Right lobe of liver (tissue), 4 donors: ENCODE data around the gene TEN1.
"Not testable (repeated sequence)": the region's sequence is repeated elsewhere in the genome, so short reads cannot be mapped to it uniquely, and the experiment has no call there.

ENCODE experiments used
- CTCF ChIP-seq, 4 donors: fragments of 200-600 bp in 3 of 4; fragments of 450-650 bp in 1 of 4; IDR thresholded peaks; one replicate each; pipeline versions ENCODE4 v1.5.1 to v1.8.0; 2016 to 2022; ENCODE audit warnings: antibody characterized with exemption in 4 of 4, mild to moderate bottlenecking in 2 of 4
- POLR2A ChIP-seq: fragments of 450-650 bp; IDR thresholded peaks from one replicate; pipeline ENCODE4 v1.6.1; 2017; ENCODE audit warnings: antibody characterized with exemption, mild to moderate bottlenecking
- donor health status: DM: no; HTN: no; CAD: no.
- donor health status: DM: no; HTN: no; CAD: no.
- donor health status: DM: no; HTN: yes; CAD: no.

DNA sequence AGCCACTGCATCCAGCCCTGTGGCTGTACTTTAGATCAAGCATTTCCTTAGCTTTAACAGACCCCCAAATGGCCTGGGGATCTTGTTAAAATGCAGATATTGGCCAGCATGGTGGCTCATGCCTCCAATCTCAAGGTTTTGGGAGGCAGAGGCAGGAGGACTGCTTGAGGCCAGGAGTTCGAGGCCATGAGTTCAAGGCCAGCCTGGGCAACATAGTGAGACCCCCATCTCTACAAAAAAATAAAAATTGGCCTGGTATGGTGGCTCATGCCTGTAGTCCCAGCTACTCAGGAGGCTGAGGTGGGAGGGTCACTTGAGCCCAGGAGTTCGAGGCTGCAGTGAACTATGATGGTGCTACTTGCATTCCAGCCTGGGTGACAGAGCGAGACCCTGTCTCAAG, 63.8 kb downstream of the TEN1 start:
- not testable (repeated sequence) for TF ChIP-seq POLR2A; CTCF (IDR thresholded peaks at IDR 0.05)
